Measurements from ENCODE around the gene TRAK2.

- TF ChIP-seq EZH2 (IDR thresholded peaks at IDR 0.05) (no peak), POLR2AphosphoS5 (IDR thresholded peaks at IDR 0.05; ENCODE audit: borderline replicate concordance, low read depth, low read length) (no peak), FOXP2 (optimal IDR thresholded peaks at IDR 0.05; ENCODE audit: control extremely low read depth, extremely low read length, insufficient read depth) (no peak)
Measured at GRCh38 chr2:201467666-201468065, 16.4 kb upstream of the TRAK2 start.

Data from SK-N-MC (cell line).